DMS114 treated with DMSO at 0.1 percent for 48 hours (cell line): ENCODE measurements around the gene ATF6.

ENCODE experiments used
- DNase-seq: peaks from one replicate; lab custom pipeline; 2025; ENCODE audit not compliant: unreplicated experiment; lab: John Stamatoyannopoulos, UW

ATF6 gene

GRCh38 chr1:161989786-161990185 lies 223.7 kb downstream of the ATF6 start:
- DNase-seq: no peak

GRCh38 chr1:161993576-161993975 lies 227.5 kb downstream of the ATF6 start:
- DNase-seq: no peak

- DNase-seq: no peak
These were observed 228.1 kb downstream of the ATF6 start for GRCh38 chr1:161994175-161994668.

DNA sequence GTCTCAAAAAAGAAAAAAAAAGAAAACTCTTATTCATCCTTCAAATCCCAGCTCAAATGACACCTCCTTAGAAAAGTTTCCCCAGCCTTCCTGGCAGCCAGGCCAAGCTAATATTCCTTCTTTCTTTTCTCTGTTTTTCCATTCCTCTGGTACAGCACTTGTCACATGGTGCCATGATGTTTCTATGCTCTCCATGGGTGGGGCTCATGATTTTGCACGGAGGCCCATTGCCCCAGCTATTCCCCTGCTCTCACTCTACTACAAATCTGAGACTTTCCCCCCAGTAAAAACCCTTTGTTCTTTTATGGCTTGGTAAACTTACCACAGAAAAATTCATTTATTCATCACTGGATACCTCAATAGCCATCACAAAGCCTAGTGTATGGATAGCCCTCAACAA lies 231.0 kb downstream of the ATF6 start:
- no peak for DNase-seq

DNA sequence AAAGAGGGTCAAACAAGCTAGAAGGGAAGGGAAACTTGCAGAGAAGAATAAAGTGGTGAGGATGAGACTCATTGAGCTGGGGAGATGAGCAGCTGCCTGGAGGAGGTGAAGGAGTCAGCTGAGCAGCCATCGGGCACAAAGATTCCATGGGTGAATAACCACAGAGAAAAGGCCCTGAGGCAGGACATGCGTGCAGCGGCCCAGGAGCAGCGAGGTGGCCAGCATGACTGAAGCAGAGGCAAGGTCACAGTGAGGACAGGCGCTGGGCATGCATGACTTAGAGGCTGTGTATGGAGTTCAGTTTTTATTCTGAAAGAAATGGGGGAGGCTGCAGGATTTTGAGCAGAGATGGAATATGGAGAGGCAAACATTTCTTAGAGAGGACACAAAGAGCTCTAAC lies 232.7 kb downstream of the ATF6 start:
- DNase-seq: no peak

- DNase-seq: no peak
These were observed 233.4 kb downstream of the ATF6 start for GRCh38 chr1:161999301-162000052.

DNA sequence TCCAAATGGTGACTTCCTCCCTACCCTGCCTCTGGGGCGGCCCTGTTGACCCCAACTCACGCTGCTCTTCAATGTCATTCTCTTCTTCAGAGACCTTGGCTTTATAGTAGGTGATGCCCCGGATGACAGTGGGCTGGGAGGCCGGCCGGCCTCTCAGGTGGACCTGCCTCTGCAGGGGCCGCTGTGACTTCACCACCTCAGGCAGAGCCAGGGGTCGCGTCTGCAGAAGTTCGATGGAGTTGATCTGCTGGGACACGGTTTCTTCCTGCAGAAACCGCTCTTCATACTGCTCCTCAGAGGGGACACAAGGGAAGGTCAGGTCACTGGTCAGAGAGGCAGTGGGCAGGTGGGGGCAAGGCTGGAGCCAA lies 233.9 kb downstream of the ATF6 start:
- no peak for DNase-seq

GRCh38 chr1:162003061-162003829 lies 237.1 kb downstream of the ATF6 start:
- DNase-seq: no peak

DNA sequence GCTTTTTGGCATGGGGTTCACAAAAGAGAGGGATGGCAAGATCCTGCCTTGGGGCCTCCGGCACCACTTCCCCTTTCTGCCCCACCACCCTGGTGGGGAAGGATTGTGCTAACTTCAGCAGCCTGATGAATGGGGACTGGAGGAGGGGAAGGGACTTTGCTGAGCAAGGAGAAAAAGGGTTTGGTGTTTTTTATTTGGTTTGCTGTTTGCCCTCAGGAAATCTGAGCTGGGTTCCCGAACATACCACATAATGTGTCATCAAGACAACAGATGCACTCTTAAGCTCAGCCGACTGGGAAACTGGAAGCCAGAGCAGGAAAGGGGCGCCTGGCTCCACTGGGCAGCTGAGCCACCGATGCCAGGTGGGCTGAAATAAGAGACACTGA lies 237.7 kb downstream of the ATF6 start:
- no peak for DNase-seq

DNA sequence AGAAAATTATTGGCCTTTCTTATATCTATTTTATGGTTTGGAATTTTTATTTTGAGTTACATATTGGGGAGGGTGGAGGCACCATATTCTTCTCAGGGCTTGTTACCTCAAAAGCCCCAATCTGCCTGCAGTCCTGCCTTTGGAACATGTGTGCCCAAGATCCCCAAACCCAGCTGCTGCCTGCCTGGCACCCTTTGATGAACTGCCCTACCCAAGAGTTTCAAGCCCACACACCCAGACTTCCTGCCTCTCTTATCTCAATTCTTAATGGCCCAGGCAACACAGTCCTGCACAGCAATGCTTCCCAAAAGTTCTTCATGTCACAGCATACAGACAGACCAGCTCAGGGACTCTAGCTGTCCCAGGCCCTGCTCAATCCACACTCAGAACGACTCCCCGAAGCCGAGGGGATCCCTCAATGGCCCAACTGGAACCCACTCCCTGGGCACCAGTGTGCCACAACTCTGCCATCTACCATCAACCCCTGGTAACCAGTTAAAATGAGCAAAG lies 238.4 kb downstream of the ATF6 start:
- DNase-seq: no peak

- no peak for DNase-seq
These were observed 240.0 kb downstream of the ATF6 start for GRCh38 chr1:162006081-162006480.

GRCh38 chr1:162007466-162007865 lies 241.3 kb downstream of the ATF6 start:
- no peak for DNase-seq

- no peak for DNase-seq
These were observed 242.7 kb downstream of the ATF6 start for GRCh38 chr1:162008799-162009198.

GRCh38 chr1:162009501-162010174 lies 243.5 kb downstream of the ATF6 start:
- no peak for DNase-seq

- no peak for DNase-seq
These were observed 244.0 kb downstream of the ATF6 start for GRCh38 chr1:162010175-162010506.

- no peak for DNase-seq
These were observed 245.4 kb downstream of the ATF6 start for GRCh38 chr1:162011337-162012012.

- DNase-seq: no peak
These were observed 247.2 kb downstream of the ATF6 start for GRCh38 chr1:162013289-162013688.
